OCI-LY1 (cell line): ENCODE measurements around the gene MAN1A1.

Experiments
- CTCF ChIP-seq: fragments of 200-600 bp; sonication (generic), shearing (Covaris generic); IDR thresholded peaks from 2 replicates; pipeline ENCODE4 v1.5.1; 2017; ENCODE audit warnings: mild to moderate bottlenecking, antibody characterized with exemption, low read length, moderate library complexity, mixed read lengths
- EZH2 ChIP-seq: fragments of 200-600 bp; sonication (generic), shearing (Covaris generic); IDR thresholded peaks from 2 replicates; pipeline ENCODE4 v1.8.0; 2017; ENCODE audit warnings: borderline replicate concordance, mixed run types, mild to moderate bottlenecking, antibody characterized with exemption, low read length, moderate library complexity, mixed read lengths

- TF ChIP-seq CTCF (no peak), EZH2 (no peak)
Measured at GRCh38 chr6:119299694-119300093, 49.9 kb downstream of the MAN1A1 start.
